Activated T-cell treated with anti-CD3 and anti-CD28 coated beads, Interleukin-2, amount 50 U/mL, for 24 hours (primary cell): ENCODE measurements around the gene PSEN2.

ENCODE experiments used
- DNase-seq: peaks from one replicate; pipeline ENCODE4 v3.0.0-alpha.2; 2020
- H3K27ac Mint-ChIP-seq: 2 replicates; pipeline ENCODE4 v1.8.0; 2020; ENCODE audit warnings: mild to moderate bottlenecking, mixed read lengths
- H3K27me3 Mint-ChIP-seq: 2 replicates; pipeline ENCODE4 v1.8.0; 2020; ENCODE audit warnings: mixed read lengths
- H3K36me3 Mint-ChIP-seq: 2 replicates; pipeline ENCODE4 v1.8.0; 2020; ENCODE audit warnings: low read depth, mixed read lengths
- H3K4me1 Mint-ChIP-seq: 2 replicates; pipeline ENCODE4 v1.8.0; 2020; ENCODE audit warnings: low read depth, mixed read lengths
- H3K4me3 Mint-ChIP-seq: 2 replicates; pipeline ENCODE4 v1.8.0; 2020; ENCODE audit warnings: mild to moderate bottlenecking, moderate library complexity, mixed read lengths
- H3K9me3 Mint-ChIP-seq: 2 replicates; pipeline ENCODE4 v1.8.0; 2020; ENCODE audit warnings: mixed read lengths

PSEN2 gene

DNA sequence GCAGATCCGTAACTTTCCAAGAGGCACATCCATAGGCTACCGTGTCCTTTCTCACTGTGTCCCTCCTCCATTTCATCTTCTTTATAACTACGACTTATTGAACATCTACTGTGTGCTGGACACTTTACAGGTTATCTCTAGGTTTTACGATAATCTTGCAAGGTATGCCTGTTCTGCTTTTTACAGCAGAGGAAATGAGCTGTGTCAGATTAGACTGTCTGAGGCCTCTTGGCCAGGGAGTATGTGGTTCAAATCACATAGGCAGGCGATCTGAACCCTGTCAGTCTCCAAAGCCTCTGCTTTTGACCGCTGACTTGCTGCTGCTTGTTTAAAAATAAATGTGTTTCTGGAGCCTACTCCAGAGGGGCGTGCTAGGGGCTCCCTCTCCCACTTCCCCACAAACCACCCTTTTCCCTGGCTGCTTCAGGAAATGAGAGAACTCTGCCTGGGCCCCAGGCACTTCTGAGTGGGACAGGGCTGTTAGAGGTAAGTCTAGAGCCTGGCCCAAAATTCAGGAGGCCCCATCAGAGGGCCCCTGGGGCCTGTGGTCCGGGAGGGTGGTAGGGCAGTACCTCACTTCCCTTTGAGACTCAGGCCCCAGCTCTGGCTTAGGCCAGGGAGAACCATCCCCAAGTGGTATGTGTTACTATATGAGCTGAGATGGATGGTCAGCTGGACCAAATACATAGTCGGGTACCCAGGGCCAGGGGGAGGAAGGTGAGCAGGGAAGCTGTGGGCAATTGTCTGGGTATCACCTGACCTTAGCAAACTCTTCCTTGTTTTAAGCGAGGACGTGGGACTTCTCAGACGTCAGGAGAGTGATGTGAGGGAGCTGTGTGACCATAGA lies 4.4 kb downstream of the PSEN2 start:
- no peak overlapping the region for H3K4me3 Mint-ChIP-seq
- H3K27me3 Mint-ChIP-seq = peaks cover 16% of the 10 kb centered on the region
- peaks cover 16% of the 10 kb centered on the region for H3K4me1 Mint-ChIP-seq
- no peak for DNase-seq
- no peaks in the 10 kb centered on the region for H3K9me3 Mint-ChIP-seq
- no peaks in the 10 kb centered on the region for H3K36me3 Mint-ChIP-seq
- no peak overlapping the region for H3K27ac Mint-ChIP-seq

DNA sequence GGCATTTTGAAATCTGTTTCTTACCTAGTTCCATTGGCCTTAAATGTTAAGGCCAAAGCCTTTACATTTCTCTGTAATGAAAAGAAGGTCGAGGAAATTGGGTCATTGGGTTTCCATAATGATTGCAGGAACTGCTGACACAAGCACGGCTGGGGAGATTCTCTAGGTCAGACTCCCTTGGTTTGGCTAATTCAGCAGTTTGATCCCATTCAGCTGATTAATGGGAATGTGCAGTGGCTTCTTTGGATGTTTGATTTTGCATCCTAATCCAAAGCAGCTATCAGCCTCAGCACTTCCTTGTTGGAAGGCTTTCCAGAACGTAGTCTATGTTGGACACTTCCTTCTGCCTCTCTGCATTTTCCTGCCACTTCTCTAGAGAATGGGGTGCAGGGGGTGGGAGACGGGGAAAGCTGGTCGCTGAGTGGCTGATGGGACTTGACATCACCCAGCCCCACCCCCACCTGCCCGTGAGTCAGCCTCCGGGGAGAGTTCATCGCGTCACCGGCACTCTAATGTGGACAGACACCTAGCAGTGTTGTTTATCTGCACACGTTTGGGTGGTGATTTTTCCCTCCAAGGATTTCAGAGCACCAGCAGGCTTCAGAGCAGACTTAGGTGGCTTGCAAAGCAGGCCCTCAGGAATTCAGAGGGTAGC lies 5.4 kb downstream of the PSEN2 start:
- H3K9me3 Mint-ChIP-seq = no peaks in the 10 kb centered on the region
- H3K36me3 Mint-ChIP-seq = peaks cover 2% of the 10 kb centered on the region
- H3K4me3 Mint-ChIP-seq = no peak overlapping the region
- no peak for DNase-seq
- H3K4me1 Mint-ChIP-seq = peaks cover 12% of the 10 kb centered on the region
- no peak overlapping the region for H3K27ac Mint-ChIP-seq
- peaks cover 12% of the 10 kb centered on the region for H3K27me3 Mint-ChIP-seq

DNA sequence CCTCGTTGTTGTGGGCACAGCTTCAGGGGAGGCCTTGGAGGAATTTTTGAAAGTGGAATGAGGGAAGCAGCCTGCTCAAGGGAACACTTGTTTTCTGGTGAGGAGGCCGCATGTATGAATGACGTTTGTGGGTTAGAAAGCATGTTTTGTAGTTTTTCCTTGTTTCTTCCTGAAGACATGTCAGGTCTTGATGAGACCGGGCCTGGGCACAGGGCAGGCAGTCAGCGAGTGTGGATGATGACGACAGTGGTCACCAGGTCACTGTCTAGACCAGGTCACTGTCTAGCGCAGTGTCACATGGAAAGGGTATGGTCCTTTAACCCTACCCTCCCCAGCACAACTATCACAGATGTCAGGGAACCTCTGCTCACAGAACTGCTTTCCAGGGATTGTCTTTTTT lies 7.3 kb downstream of the PSEN2 start:
- H3K27ac Mint-ChIP-seq = no peak overlapping the region
- no peaks in the 10 kb centered on the region for H3K27me3 Mint-ChIP-seq
- H3K9me3 Mint-ChIP-seq = no peaks in the 10 kb centered on the region
- DNase-seq = no peak
- H3K4me1 Mint-ChIP-seq = peaks cover 17% of the 10 kb centered on the region
- H3K4me3 Mint-ChIP-seq = no peak overlapping the region
- H3K36me3 Mint-ChIP-seq = peaks cover 5% of the 10 kb centered on the region

DNA sequence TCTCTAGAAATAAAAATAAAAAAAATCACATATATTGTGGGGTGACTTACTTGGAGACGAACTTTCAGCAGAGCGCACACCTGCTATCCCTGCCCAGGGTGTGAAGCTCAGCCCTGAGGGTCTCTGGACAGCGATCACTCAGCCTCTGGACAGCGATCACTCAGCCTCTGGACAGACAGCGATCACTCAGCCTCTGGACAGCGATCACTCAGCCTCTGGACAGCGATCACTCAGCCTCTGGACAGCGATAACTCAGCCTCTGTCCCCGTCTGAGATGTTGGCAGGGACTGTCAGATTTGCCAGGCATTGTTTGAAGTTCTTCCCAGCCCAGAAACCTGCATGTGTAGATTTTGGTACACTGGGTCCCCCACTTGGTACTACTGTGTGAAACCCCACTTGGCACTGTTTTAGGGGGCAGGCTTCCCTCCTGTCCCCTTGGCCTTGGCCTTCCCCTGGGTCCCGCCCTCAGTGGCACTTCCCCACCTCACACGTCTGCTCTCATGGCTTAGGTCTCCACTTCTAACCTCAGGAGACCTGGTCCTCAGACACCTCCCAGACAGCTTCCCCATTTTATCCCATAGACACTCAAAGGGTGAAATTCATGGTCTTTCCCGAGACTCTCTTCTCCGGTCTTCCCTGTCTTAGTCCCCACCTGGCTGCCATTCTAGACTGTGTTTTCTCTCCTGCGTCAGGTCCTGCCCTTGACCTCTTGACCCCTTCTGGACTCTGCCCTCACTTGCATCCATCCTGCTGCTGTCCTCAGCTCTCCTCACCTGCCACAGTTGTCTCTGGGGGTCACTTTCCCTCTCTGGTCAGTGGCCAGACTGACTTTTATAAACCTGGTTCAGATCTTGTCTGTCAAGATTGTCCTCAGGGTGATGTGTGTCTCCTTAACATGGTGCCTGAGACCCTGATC lies 10.2 kb downstream of the PSEN2 start:
- DNase-seq = no peak
- Mint-ChIP-seq H3K9me3 (no peaks in the 10 kb centered on the region), H3K27me3 (no peaks in the 10 kb centered on the region), H3K27ac (peak overlapping the region; percentile 97), H3K36me3 (peaks cover 5% of the 10 kb centered on the region), H3K4me3 (no peak overlapping the region), H3K4me1 (peaks cover 46% of the 10 kb centered on the region)

DNA sequence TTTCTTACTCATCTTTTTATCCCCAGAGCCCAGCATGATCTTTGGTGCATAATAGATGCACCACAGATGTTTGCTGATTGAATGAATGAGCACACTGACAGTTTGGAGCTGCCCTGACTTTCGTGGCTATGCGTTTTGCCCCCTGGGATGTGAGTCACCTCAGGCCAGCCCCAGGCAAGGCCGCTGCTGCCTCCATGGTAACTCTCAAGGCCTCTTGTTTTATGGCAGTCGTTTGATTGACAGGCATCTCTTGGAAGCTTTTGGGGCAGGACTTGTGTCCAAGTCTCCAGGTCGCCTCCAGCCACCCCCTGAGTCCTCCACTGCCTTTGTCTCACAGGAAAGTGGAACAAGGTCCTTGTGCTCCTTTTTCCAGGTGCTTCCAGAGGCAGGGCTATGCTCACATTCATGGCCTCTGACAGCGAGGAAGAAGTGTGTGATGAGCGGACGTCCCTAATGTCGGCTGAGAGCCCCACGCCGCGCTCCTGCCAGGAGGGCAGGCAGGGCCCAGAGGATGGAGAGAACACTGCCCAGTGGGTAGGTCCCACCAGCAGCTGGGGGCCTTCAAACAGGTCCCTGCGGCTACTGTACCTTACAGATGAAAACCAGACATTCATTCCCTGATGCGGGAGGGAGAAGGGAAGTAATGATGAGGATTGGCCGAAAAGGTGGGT lies 11.2 kb downstream of the PSEN2 start:
- no peak for DNase-seq
- Mint-ChIP-seq H3K27me3 (no peaks in the 10 kb centered on the region), H3K4me3 (peak overlapping the region; percentile 74), H3K9me3 (no peaks in the 10 kb centered on the region), H3K36me3 (peaks cover 5% of the 10 kb centered on the region), H3K4me1 (peaks cover 52% of the 10 kb centered on the region), H3K27ac (peak overlapping the region; percentile 97)

DNA sequence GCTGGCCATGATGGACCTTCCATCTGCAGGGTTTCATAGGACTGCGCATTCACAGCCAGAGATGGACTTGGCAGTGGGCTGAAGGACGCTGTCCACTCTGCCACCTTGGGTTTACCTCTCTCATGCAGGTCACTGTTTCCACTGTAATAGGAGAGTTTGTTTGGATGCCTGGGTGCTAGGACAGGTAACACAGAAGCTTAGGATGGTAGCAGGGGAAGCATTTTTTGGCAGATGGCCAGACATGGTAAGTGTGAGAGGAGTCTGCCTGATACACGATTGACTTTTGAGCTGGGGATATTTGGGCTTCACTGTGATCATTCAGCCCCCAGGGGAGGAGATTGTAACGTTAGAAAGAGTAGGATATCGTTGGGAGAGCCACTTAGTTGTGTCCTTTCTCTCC lies 11.8 kb downstream of the PSEN2 start:
- H3K36me3 Mint-ChIP-seq = peaks cover 5% of the 10 kb centered on the region

DNA sequence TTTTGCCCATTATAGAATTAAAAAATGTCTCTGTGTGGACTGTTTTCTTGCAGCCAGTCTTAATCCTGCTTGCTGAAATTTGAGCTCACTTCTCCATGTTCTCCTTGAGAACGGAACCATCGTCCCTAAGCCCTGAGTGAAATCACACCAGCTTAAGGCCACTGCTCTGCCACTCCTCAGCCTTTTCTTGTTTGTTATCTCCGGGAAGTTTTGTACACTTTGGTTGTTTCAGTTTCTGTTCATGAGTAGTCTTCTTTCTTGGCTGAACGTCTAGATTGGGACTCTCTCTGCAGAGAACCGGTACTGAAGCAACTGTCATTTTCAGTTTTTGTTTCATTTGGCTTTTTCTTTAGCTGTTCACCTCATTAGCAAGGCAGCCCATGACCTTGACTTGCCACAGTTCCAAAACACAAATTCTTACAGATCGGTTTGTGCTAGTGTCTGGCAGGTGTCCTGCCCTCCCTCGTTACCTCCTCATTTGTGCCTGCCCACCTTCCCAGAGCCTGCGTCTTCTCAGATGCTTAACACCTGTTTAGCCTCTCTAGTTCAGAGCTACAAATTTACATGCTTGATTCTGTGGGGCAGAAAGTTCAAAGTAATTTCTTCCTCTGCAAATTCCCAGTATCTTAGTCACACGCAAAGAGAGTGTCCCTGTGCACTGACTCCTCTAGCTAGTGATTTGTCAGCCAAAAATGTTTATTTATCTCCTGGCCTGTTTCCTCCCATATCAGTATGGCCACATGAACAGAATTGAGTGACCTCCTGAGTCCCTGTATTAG lies 12.4 kb downstream of the PSEN2 start:
- DNase-seq = peak; percentile 75
- H3K4me1 Mint-ChIP-seq = peaks cover 52% of the 10 kb centered on the region
- H3K4me3 Mint-ChIP-seq = peak overlapping the region; percentile 74
- H3K9me3 Mint-ChIP-seq = no peaks in the 10 kb centered on the region
- no peaks in the 10 kb centered on the region for H3K27me3 Mint-ChIP-seq
- peak overlapping the region; percentile 97 for H3K27ac Mint-ChIP-seq
- peaks cover 5% of the 10 kb centered on the region for H3K36me3 Mint-ChIP-seq

More for the DNA sequence above, 11.8 kb downstream of the PSEN2 start:
- H3K4me3 Mint-ChIP-seq = peak overlapping the region; percentile 74
- H3K27me3 Mint-ChIP-seq = no peaks in the 10 kb centered on the region
- DNase-seq = peak; percentile 35
- peak overlapping the region; percentile 97 for H3K27ac Mint-ChIP-seq
- no peaks in the 10 kb centered on the region for H3K9me3 Mint-ChIP-seq
- peaks cover 52% of the 10 kb centered on the region for H3K4me1 Mint-ChIP-seq

DNA sequence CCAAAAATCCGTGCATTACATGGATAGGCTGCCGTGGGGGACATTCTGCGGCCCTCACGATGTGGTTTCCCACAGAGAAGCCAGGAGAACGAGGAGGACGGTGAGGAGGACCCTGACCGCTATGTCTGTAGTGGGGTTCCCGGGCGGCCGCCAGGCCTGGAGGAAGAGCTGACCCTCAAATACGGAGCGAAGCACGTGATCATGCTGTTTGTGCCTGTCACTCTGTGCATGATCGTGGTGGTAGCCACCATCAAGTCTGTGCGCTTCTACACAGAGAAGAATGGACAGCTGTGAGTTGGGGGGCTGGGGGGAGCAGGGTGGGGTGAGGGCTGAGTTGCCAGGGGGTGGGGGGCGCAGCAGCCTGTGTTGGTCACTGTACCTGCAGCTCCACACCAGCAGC lies 13.2 kb downstream of the PSEN2 start:
- no peak for DNase-seq
- Mint-ChIP-seq H3K27ac (peak overlapping the region; percentile 97), H3K27me3 (no peaks in the 10 kb centered on the region), H3K9me3 (no peaks in the 10 kb centered on the region), H3K4me1 (peaks cover 52% of the 10 kb centered on the region), H3K36me3 (peaks cover 8% of the 10 kb centered on the region), H3K4me3 (peak overlapping the region; percentile 74)

DNA sequence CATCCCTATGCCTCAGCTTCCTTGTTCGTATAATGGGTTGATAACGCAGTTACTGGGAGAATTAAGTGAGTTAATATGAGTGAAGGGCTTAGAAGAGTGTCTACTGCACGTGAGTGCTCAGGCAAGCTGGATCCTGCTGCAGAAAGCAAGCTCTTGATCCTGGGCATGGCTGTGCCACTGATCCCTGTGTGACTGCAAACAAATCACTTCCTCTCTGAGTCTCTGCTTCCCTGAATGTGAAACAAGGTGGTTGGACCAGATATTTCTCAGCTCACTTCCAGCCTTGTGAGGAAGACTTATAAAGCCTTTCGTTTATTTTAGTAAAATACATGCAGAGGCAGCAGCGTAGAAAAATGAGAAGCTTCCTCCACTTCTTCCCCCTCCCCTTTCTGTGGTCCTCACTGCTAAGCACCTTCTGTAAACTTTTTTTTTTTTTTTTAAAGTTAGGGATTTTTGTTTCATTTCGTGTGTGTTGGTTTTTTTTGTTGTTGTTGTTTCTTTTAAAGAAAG lies 13.8 kb downstream of the PSEN2 start:
- peak overlapping the region; percentile 38 for H3K27ac Mint-ChIP-seq
- DNase-seq = no peak
- peaks cover 52% of the 10 kb centered on the region for H3K4me1 Mint-ChIP-seq
- H3K9me3 Mint-ChIP-seq = no peaks in the 10 kb centered on the region
- peaks cover 8% of the 10 kb centered on the region for H3K36me3 Mint-ChIP-seq
- H3K4me3 Mint-ChIP-seq = no peak overlapping the region
- no peaks in the 10 kb centered on the region for H3K27me3 Mint-ChIP-seq

DNA sequence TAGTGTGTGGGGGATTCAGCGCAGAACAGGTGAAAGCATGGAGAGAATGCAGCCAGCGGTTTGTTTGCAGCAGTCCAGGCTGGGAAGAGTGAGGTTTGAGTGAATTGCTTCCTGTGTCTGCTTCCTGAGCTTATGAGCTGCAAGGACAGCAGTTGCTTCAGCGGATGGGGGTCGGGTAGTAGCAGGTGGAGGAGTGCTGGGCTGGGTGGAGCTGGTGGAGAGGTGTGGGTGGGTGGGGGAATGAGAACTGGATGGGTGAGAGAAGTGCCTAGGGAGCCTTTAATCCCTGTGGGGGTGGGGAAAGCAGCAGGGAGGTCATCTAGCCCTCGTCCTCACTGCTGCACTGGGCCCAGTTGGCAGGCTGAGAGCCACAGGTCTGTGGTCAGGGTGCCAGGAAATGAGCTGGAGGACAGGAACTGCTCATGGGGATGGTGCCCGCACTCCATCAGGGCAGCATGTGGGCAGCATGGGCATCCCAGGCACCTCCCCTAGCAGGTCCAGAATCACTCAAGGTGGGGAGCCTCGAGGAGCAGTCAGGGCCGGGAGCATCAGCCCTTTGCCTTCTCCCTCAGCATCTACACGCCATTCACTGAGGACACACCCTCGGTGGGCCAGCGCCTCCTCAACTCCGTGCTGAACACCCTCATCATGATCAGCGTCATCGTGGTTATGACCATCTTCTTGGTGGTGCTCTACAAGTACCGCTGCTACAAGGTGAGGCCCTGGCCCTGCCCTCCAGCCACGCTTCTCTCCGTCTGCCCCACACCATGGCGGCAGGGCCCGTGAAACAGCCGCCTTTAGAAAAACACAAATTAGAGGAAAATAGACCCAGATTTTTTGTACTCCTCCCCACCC lies 14.8 kb downstream of the PSEN2 start:
- Mint-ChIP-seq H3K4me1 (peaks cover 52% of the 10 kb centered on the region), H3K4me3 (no peak overlapping the region), H3K27me3 (no peaks in the 10 kb centered on the region), H3K36me3 (peaks cover 8% of the 10 kb centered on the region), H3K27ac (peak overlapping the region; percentile 50), H3K9me3 (no peaks in the 10 kb centered on the region)
- no peak for DNase-seq

DNA sequence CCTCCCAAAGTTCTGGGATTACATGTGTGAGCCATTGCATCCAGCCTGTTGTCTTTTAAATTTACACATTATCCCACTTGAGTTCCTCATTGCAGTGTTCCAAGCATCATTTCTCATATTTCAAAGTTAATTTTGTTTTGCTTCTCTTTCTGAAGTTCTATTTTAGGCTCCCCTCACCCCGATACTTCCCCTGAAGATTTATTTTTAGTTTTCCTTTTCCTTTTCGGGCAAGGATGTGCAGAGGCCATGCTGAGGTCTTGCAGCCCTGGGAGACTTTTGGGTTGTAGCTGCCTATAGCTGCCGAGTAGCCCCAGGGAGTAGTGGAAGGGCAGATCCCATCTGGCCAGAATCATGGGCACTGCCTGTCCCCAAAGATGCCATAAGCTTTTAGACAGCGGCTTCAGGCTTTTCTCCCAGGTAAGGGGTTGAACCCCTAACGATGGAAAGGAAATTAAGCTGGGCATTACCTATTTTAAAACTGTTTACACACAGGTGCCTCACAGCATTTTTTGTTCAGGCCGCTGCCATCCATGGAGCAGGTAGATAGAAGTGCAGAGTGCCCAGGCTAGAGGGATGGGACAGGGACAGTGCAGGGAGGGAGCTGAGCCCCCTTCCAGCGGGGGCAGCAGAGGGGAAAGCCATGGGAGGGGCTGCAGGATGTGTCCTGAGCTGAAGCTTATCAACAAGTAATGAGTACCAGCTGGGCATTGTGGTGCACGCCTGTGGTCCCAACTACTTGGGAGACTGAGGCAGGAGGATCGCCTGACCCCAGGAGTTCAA lies 15.9 kb downstream of the PSEN2 start:
- H3K9me3 Mint-ChIP-seq = no peaks in the 10 kb centered on the region
- no peak overlapping the region for H3K4me3 Mint-ChIP-seq
- peak overlapping the region; percentile 2 for H3K27ac Mint-ChIP-seq
- no peak for DNase-seq
- peaks cover 49% of the 10 kb centered on the region for H3K4me1 Mint-ChIP-seq
- H3K27me3 Mint-ChIP-seq = no peaks in the 10 kb centered on the region
- peaks cover 8% of the 10 kb centered on the region for H3K36me3 Mint-ChIP-seq

DNA sequence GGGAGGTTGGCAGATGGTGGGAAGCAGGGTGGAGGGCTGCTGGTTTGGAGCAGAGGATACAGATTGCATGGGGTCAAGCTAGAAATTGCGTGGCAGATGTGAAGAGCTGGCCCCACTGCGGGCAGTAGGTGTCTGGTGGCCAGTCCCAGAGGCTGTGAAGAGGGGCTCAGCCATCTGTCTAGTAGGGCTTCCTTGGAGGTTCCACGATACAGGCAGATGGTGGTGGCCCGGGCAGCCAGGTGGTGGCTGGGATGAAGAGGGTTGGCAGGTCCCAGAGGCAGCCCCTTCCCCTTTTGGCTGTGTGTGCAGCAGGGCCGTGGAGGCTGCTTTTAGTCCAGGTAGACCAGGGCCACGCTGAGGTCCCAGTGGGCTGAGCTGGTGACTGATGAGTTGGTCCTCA lies 16.6 kb downstream of the PSEN2 start:
- no peak for DNase-seq
- peaks cover 42% of the 10 kb centered on the region for H3K4me1 Mint-ChIP-seq
- H3K27ac Mint-ChIP-seq = no peak overlapping the region
- H3K9me3 Mint-ChIP-seq = no peaks in the 10 kb centered on the region
- H3K4me3 Mint-ChIP-seq = no peak overlapping the region
- H3K27me3 Mint-ChIP-seq = no peaks in the 10 kb centered on the region
- peaks cover 8% of the 10 kb centered on the region for H3K36me3 Mint-ChIP-seq
